ENCODE measurements around the gene WFDC2. TPM values are rescaled to one million over a fixed set of nuclear protein-coding genes. Genes with fewer than 3 reads are reported as not detected.

The WFDC2 gene
- total and polyA plus RNA-seq, 2 of the 4 experiments (the other 2 are of a cell fraction), result not detected

GRCh38 chr20:45518282-45518681 is 48.7 kb downstream of the WFDC2 start:
- Histone ChIP-seq H3K23ac (ENCODE audit: low read depth, low read length) (no peak overlapping the region), H2AK9ac (replicated peaks; ENCODE audit: low read depth, low read length, poor library complexity) (no peak overlapping the region), H3K9ac (ENCODE audit: low read depth, low read length) (no peak overlapping the region), H2BK5ac (ENCODE audit: low read depth, low read length, poor library complexity, severe bottlenecking) (no peak overlapping the region), H3K79me1 (ENCODE audit: low read depth in 1 of 2, low read length in 2 of 2) (no peaks in the 10 kb centered on the region), H3K9me3 (ENCODE audit: control insufficient read depth, insufficient read depth, low read length) (no peaks in the 10 kb centered on the region), H3K27me3 (ENCODE audit: control insufficient read depth, insufficient read depth, low read length) (no peaks in the 10 kb centered on the region), H2AFZ (replicated peaks; ENCODE audit: low read length, poor library complexity) (no peak overlapping the region), H3K27ac (ENCODE audit: insufficient read depth, low read length) (no peak overlapping the region), H2BK15ac (ENCODE audit: low read depth, low read length) (no peak overlapping the region), H2AK5ac (ENCODE audit: low read depth, low read length) (no peak overlapping the region), H4K8ac (ENCODE audit: low read depth in 2 of 2, low read length in 2 of 2) (no peak overlapping the region), H3K4me3 (ENCODE audit: insufficient read depth, low read depth, low read length) (no peak overlapping the region), H3K4ac (ENCODE audit: low read depth, low read length) (no peak overlapping the region), H3K18ac (ENCODE audit: low read depth, low read length) (no peak overlapping the region), H3K9me1 (ENCODE audit: insufficient read depth, low read length) (no peaks in the 10 kb centered on the region), H3K56ac (ENCODE audit: extremely low read depth, insufficient read depth, low read length) (no peak overlapping the region), H3K4me2 (ENCODE audit: low read depth, low read length) (no peak overlapping the region), H4K91ac (ENCODE audit: insufficient read depth, low read depth, low read length) (no peak overlapping the region), H4K5ac (ENCODE audit: low read depth, low read length) (no peak overlapping the region), H2BK20ac (ENCODE audit: low read depth, low read length) (no peak overlapping the region), H3K36me3 (ENCODE audit: control insufficient read depth, insufficient read depth, low read length) (no peaks in the 10 kb centered on the region), H3K14ac (replicated peaks; ENCODE audit: low read depth, low read length) (no peak overlapping the region), H4K20me1 (ENCODE audit: insufficient read depth, low read length) (no peaks in the 10 kb centered on the region), H2BK120ac (ENCODE audit: low read depth, low read length) (no peak overlapping the region), H3K4me1 (ENCODE audit: control insufficient read depth, insufficient read depth, low read length) (no peaks in the 10 kb centered on the region)
- dilution Hi-C loops (cut with HindIII; ENCODE audit: low sequenced_read_pairs, unreplicated experiment) (no loop called here), intact Hi-C loops (cut with micrococcal nuclease) (no loop called here), in situ Hi-C loops (cut with MboI; ENCODE audit: low sequenced_read_pairs) (no loop called here)
- POLR2A ChIA-PET (ENCODE audit: unreplicated experiment), result no interaction called here
- 40% methylated on average over 1 of the region's 2 CpGs; no CpG with 5 or more reads in 1 of the 2 experiments for WGBS, 2 experiments (ENCODE audit: extremely low coverage in 2 of 2, insufficient read length in 1 of 2)
- TF ChIP-seq NFE2L2 (IDR thresholded peaks at IDR 0.05; ENCODE audit: low read depth, low read length), result no peak
- TF ChIP-seq CEBPB (IDR thresholded peaks at IDR 0.05; ENCODE audit: low read depth, low read length), result no peak
- TF ChIP-seq MXI1 (IDR thresholded peaks at IDR 0.05; ENCODE audit: borderline replicate concordance, low read depth, low read length), result no peak
- TF ChIP-seq ELK1 (IDR thresholded peaks at IDR 0.05; ENCODE audit: borderline replicate concordance, low read depth, low read length), result no peak
- no peak for TF ChIP-seq RFX5 (IDR thresholded peaks at IDR 0.05; ENCODE audit: low read depth, low read length)
- TF ChIP-seq FOS (IDR thresholded peaks at IDR 0.05; ENCODE audit: low read depth, low read length), result no peak
- no peak for TF ChIP-seq MAZ (IDR thresholded peaks at IDR 0.05; ENCODE audit: borderline replicate concordance, low read depth, low read length)
- TF ChIP-seq CTCF (conservative IDR thresholded peaks at IDR 0.05; ENCODE audit: low read depth, low read length), result no peak
- no peak for TF ChIP-seq MAFK (IDR thresholded peaks at IDR 0.05; ENCODE audit: low read depth, low read length)
- TF ChIP-seq RAD21 (IDR thresholded peaks at IDR 0.05; ENCODE audit: low read length), result no peak
- TF ChIP-seq SMC3 (IDR thresholded peaks at IDR 0.05; ENCODE audit: low read depth, low read length), result no peak
- no peak for TF ChIP-seq RCOR1 (IDR thresholded peaks at IDR 0.05; ENCODE audit: insufficient replicate concordance, low read length)
- DNase-seq, result no peak
- no peak for ATAC-seq (ENCODE audit: low read depth)
- CTCF ChIA-PET, result no interaction called here
- BruUV-seq (replicated peaks), result no TSS peak

All from IMR-90 (cell line).